H1 (cell line): ENCODE results near the gene DOCK1. TPM values are rescaled to one million over a fixed set of nuclear protein-coding genes. Genes with fewer than 3 reads are reported as not detected.

Experiments
- RNF2 ChIP-seq: fragments of 200-900, 300-1000 bp; sonication (generic); IDR thresholded peaks from 2 replicates; pipeline ENCODE4 v1.7.1; 2016; ENCODE audit warnings: borderline replicate concordance, low read depth, mild to moderate bottlenecking, antibody characterized with exemption, low read length; ENCODE audit not compliant: poor library complexity, severe bottlenecking; ENCODE audit errors: missing control alignments
- polyA plus RNA-seq, 7 experiments: library from polyadenylated mRNA; depleted of rRNA in 3 of 7; stranded (reverse) in 5 of 7; unstranded in 2 of 7; fragments of >200 nt in 5 of 7; fragments of 200-250 nt in 2 of 7; gene quantifications; 1 replicate in 5 of 7; 2 replicates in 1 of 7; 4 replicates in 1 of 7; pipeline versions ENCODE4 v1.2.1 to v1.2.3, GENCODE V29; 2011 to 2013; ENCODE audit warnings: missing spikeins in 2 of 7, mixed read lengths in 2 of 7
- total RNA-seq: library from RNA; stranded (reverse); fragmentation: NEBNext Ultra II Directional; extraction: Animal tissue kit (Norgen Biotek cat#: 25700); gene quantifications from 2 replicates; pipeline ENCODE4 v1.2.1, GENCODE V29; 2021

The DOCK1 gene
- total and polyA plus RNA-seq, 2 of the 8 experiments (the other 6 are each of a cell fraction or from before 2014, with no cell fraction given) = 11.6 to 53.0 TPM

GRCh38 chr10:127414024-127414423 is 508.8 kb downstream of the DOCK1 start (continued):
- TF ChIP-seq RNF2 = no peak
